ENCODE results near the gene KCNMB2. TPM values are rescaled to one million over a fixed set of nuclear protein-coding genes. Genes with fewer than 3 reads are reported as not detected.
"Not testable (repeated sequence)": the region's sequence is repeated elsewhere in the genome, so short reads cannot be mapped to it uniquely, and the experiment has no call there.

Gene KCNMB2
- total RNA-seq, 3 donors from 2014 or later: 0.19 to 1.3 TPM; not detected in 1

- intact Hi-C loops (cut with DNase I, micrococcal nuclease): no loop called here
- no peak for ATAC-seq
- Histone ChIP-seq H3K4me1 (ENCODE audit: low read depth) (peaks cover 6% of the 10 kb centered on the region), H3K4me3 (no peak overlapping the region), H3K36me3 (ENCODE audit: low read depth) (no peaks in the 10 kb centered on the region), H3K9me3 (no peaks in the 10 kb centered on the region)
- no peak for TF ChIP-seq CTCF (IDR thresholded peaks at IDR 0.05)
- DNase-seq: no peak
Measured at GRCh38 chr3:178739720-178740119, 203.5 kb downstream of the KCNMB2 start.

- DNase-seq: no peak
- intact Hi-C loops (cut with DNase I, micrococcal nuclease): no loop called here
- no peak for TF ChIP-seq CTCF (IDR thresholded peaks at IDR 0.05)
- ATAC-seq: peak; percentile 78
- H3K36me3 ChIP-seq (ENCODE audit: low read depth): no peaks in the 10 kb centered on the region
- H3K4me1 ChIP-seq (ENCODE audit: low read depth): peaks cover 6% of the 10 kb centered on the region
- no peak overlapping the region for H3K4me3 ChIP-seq
- H3K9me3 ChIP-seq: no peaks in the 10 kb centered on the region
Measured at GRCh38 chr3:178741020-178741419, 204.8 kb downstream of the KCNMB2 start.

- ATAC-seq: no peak
- TF ChIP-seq CTCF (IDR thresholded peaks at IDR 0.05): no peak
Measured at GRCh38 chr3:178743297-178743696, 207.1 kb downstream of the KCNMB2 start.

GRCh38 chr3:178745861-178746655 is 209.8 kb downstream of the KCNMB2 start:
- H3K36me3 ChIP-seq (ENCODE audit: low read depth); ATAC-seq; H3K9me3 ChIP-seq; DNase-seq; intact Hi-C loops (cut with DNase I, micrococcal nuclease); H3K4me1 ChIP-seq (ENCODE audit: low read depth); H3K4me3 ChIP-seq: not testable (repeated sequence)

More at GRCh38 chr3:178743297-178743696, 207.1 kb downstream of the KCNMB2 start:
- Histone ChIP-seq H3K4me1 (ENCODE audit: low read depth) (peaks cover 6% of the 10 kb centered on the region), H3K36me3 (ENCODE audit: low read depth) (no peaks in the 10 kb centered on the region), H3K4me3 (no peak overlapping the region), H3K9me3 (no peaks in the 10 kb centered on the region)
- intact Hi-C loops (cut with DNase I, micrococcal nuclease): no loop called here
- DNase-seq: no peak

DNA sequence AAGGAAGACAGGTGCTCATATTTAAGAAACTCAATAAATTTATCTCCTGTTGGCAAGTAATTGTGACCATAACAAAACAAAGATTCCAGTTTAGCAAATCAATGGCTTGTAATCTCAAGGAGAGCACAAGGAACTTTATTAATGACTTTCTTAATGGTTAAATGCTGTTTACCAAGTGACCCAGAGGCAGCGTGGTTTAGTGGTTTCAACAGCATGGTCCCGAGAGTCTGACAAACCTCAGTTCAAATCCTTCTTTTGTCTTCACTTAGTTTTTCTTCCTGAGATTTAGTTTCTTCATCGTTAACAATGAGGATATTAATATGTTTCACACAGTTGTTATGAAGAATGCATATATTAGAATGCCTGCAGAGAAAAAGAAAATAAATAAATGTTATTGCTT is 212.6 kb downstream of the KCNMB2 start:
- no peak overlapping the region for H3K4me3 ChIP-seq
- DNase-seq (no peak), ATAC-seq (no peak)
- H3K9me3 ChIP-seq: no peaks in the 10 kb centered on the region
- intact Hi-C loops (cut with DNase I, micrococcal nuclease): no loop called here
- TF ChIP-seq CTCF (IDR thresholded peaks at IDR 0.05): no peak
- H3K4me1 ChIP-seq (ENCODE audit: low read depth): no peaks in the 10 kb centered on the region
- no peaks in the 10 kb centered on the region for H3K36me3 ChIP-seq (ENCODE audit: low read depth)

DNA sequence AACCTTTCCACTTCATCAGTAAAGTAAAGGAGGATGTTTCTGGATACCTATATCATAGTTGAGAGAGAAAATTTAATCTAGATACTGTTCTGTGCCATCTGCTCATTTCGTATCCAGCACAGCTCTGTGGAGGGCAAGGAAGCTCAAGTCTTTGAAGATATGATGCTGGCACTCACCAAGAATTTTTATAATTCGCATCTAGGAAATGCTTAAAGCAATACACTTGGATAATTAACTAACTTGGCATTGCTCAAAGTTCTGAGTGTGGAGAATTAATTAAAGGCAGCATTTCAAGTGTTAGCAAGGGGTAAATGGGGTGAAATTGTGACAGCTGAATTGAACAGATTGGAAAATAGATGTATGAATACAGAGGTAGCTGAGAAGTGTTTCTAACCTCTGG is 213.2 kb downstream of the KCNMB2 start:
- Histone ChIP-seq H3K36me3 (ENCODE audit: low read depth) (no peaks in the 10 kb centered on the region), H3K4me3 (no peak overlapping the region), H3K4me1 (ENCODE audit: low read depth) (no peaks in the 10 kb centered on the region), H3K9me3 (no peaks in the 10 kb centered on the region)
- ATAC-seq: no peak
- TF ChIP-seq CTCF (IDR thresholded peaks at IDR 0.05): no peak
- intact Hi-C loops (cut with DNase I, micrococcal nuclease): no loop called here
- DNase-seq: no peak
